Mucosa of descending colon (tissue), 3 donors: ENCODE results near the gene TUFT1. TPM values are rescaled to one million over a fixed set of nuclear protein-coding genes. Genes with fewer than 3 reads are reported as not detected.

Experiments
- ATAC-seq: fragments of 200-7000 bp; cut with Tn5 transposase; one replicate; pipeline ENCODE4 v1.9.1; 2020; ENCODE audit warnings: mild to moderate bottlenecking, moderate library complexity
- DNase-seq, 3 donors: peaks; one replicate each; pipeline ENCODE4 v3.0.0-alpha.2; 2020
- H3K36me3 ChIP-seq: fragments of 200-600 bp; one replicate; pipeline ENCODE4 v1.8.0; 2021; ENCODE audit warnings: low read depth, mild to moderate bottlenecking
- H3K4me1 ChIP-seq: fragments of 200-600 bp; one replicate; pipeline ENCODE4 v1.8.0; 2021; ENCODE audit warnings: low read depth, mild to moderate bottlenecking
- H3K4me3 ChIP-seq: fragments of 200-600 bp; one replicate; pipeline ENCODE4 v1.8.0; 2021; ENCODE audit warnings: mild to moderate bottlenecking
- H3K9me3 ChIP-seq: fragments of 200-600 bp; one replicate; pipeline ENCODE4 v1.8.0; 2021; ENCODE audit warnings: mild to moderate bottlenecking
- CTCF ChIP-seq: fragments of 200-600 bp; IDR thresholded peaks from one replicate; pipeline ENCODE4 v1.8.0; 2022; ENCODE audit warnings: antibody characterized with exemption, mild to moderate bottlenecking
- intact Hi-C, 2 donors: fragments of 100-400 bp; cut with DNase I in 1 of 2; cut with micrococcal nuclease in 1 of 2; formaldehyde crosslinking; loops; one replicate each; pipeline versions ENCODE4 v1.11.0 to v1.11.1; 2022; cut with DNase I, micrococcal nuclease
- total RNA-seq, 3 donors: library from RNA; stranded (reverse); fragmentation: NEBNext Ultra II Directional in 2 of 3; extraction: Animal tissue kit (Norgen Biotek cat#: 25700) in 2 of 3; gene quantifications; one replicate each; pipeline versions ENCODE4 v1.2.1 to v1.2.4, GENCODE V29; 2021 to 2023
- donor health status: DM: no; HTN: no; CAD: no; lungs with moderate emphysema.
- donor health status: DM: no; HTN: no; CAD: no.
- donor health status: DM: no; HTN: yes; CAD: no.

The TUFT1 gene
- total RNA-seq, 3 donors from 2014 or later = 20.2 to 38.0 (median 27.5) TPM

- no peak overlapping the region for H3K4me3 ChIP-seq
- peaks cover 7% of the 10 kb centered on the region for H3K4me1 ChIP-seq
- TF ChIP-seq CTCF = no peak
- peak; percentile 78 for ATAC-seq
- no peaks in the 10 kb centered on the region for H3K9me3 ChIP-seq
- H3K36me3 ChIP-seq = peaks cover 10% of the 10 kb centered on the region
- DNase-seq = no peak
- intact Hi-C loops = no loop called here
Measured at GRCh38 chr1:151574575-151575529, 34.7 kb downstream of the TUFT1 start.

GRCh38 chr1:151577173-151577572 is 37.1 kb downstream of the TUFT1 start:
- H3K4me1 ChIP-seq = no peaks in the 10 kb centered on the region
- H3K4me3 ChIP-seq = no peak overlapping the region
- DNase-seq = no peak
- no peak for ATAC-seq
- H3K9me3 ChIP-seq = no peaks in the 10 kb centered on the region
- no peak for TF ChIP-seq CTCF
- peaks cover 10% of the 10 kb centered on the region for H3K36me3 ChIP-seq
- intact Hi-C loops = no loop called here

GRCh38 chr1:151578941-151579340 is 38.8 kb downstream of the TUFT1 start:
- peaks cover 10% of the 10 kb centered on the region for H3K36me3 ChIP-seq
- ATAC-seq = no peak
- intact Hi-C loops = no loop called here

GRCh38 chr1:151579436-151580225 is 39.5 kb downstream of the TUFT1 start:
- Histone ChIP-seq H3K9me3 (no peaks in the 10 kb centered on the region), H3K4me1 (no peaks in the 10 kb centered on the region), H3K4me3 (no peak overlapping the region), H3K36me3 (peaks cover 10% of the 10 kb centered on the region)
- no peak for DNase-seq
- no peak for TF ChIP-seq CTCF
- ATAC-seq = no peak
- intact Hi-C loops = no loop called here

More at GRCh38 chr1:151578941-151579340, 38.8 kb downstream of the TUFT1 start:
- TF ChIP-seq CTCF = no peak
- no peaks in the 10 kb centered on the region for H3K4me1 ChIP-seq
- no peaks in the 10 kb centered on the region for H3K9me3 ChIP-seq
- no peak for DNase-seq
- H3K4me3 ChIP-seq = no peak overlapping the region

GRCh38 chr1:151581451-151581850 is 41.3 kb downstream of the TUFT1 start:
- no peaks in the 10 kb centered on the region for H3K9me3 ChIP-seq
- H3K4me3 ChIP-seq = no peak overlapping the region
- DNase-seq (no peak), ATAC-seq (no peak)
- peaks cover 10% of the 10 kb centered on the region for H3K36me3 ChIP-seq
- intact Hi-C loops = no loop called here
- H3K4me1 ChIP-seq = no peaks in the 10 kb centered on the region
- no peak for TF ChIP-seq CTCF
